GM21825 (cell line): ENCODE measurements around the gene MMP24OS.
"Not testable (repeated sequence)": the region's sequence is repeated elsewhere in the genome, so short reads cannot be mapped to it uniquely, and the experiment has no call there.

ENCODE experiments used
- ATAC-seq: cut with Tn5 transposase; IDR thresholded peaks from one replicate; pipeline ENCODE4 v1.9.1; 2021; ENCODE audit warnings: mild to moderate bottlenecking, moderate library complexity; ENCODE audit not compliant: unreplicated experiment

Gene MMP24OS

DNA sequence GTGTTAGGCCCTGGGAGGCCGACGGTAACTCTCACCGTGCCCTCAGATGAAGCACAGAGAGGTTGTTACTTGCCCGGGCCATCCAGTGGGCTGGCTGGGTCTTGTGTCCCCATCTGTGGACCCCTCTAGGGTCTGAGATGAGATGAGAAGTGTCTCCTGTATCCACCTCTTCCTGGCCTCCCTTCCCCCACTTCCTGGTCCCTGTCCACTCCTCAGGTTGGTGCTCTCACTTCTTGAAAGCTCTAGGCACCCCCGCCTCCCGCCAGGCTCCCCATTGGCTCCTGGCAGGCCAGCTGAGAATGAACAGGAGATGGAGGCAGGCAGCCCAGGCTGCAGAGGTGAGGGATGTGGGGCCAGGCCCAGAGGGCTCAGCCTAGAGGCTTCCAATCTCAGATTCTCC, 1.5 kb downstream of the MMP24OS start:
- no peak for ATAC-seq

DNA sequence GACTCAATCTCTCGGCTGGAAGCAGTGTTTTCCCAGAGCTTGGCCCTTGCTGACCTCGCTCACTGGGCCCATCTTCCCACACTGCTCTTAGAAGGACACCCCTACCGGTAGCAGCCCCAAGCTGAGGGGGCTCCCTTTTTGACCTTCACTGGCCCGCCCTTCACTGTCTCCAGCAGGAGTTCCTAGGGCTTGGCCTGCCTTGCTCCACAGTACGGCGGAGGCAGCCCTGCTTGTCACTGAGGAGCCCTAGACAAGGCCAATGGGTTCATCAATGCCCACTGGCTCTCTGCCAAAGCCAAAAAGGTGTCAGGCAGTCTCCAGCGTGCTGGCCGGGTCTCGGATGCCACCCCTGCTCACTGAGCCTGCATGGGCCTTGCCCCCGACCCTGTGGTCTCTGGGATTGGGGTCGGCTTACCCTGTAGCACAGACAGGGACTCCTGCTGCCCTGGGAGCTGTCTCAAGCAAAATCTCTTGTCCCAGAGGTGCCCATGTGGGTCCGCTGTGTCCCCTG, 2.1 kb downstream of the MMP24OS start:
- ATAC-seq, result no peak

DNA sequence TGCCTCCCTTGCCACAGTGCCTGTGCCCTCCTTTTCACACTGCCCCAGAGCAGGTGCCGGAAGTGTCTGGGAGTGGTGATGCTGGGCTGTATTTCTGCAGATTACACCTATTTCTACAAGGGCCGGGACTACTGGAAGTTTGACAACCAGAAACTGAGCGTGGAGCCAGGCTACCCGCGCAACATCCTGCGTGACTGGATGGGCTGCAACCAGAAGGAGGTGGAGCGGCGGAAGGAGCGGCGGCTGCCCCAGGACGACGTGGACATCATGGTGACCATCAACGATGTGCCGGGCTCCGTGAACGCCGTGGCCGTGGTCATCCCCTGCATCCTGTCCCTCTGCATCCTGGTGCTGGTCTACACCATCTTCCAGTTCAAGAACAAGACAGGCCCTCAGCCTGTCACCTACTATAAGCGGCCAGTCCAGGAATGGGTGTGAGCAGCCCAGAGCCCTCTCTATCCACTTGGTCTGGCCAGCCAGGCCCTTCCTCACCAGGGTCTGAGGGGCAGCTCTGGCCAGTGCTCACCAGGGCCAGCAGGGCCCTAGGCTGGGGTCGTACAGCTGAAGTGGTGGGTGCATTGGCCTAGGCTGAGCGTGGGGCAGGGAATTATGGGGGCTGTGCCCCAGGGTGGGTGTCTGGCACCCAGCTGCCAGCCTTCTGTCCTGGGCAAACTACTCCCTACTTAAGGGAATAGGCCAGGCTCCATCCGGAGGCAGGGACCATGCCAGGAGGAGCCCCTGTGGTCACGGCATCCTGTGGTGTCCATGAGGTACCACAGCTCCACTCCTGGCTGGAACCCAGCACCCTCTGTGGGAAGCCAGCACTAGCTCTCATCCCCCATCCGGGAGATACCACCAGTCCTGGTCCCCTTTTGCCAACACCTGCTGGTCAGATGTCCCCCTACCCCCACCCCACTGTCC, 3.5 kb downstream of the MMP24OS start:
- ATAC-seq, result no peak

DNA sequence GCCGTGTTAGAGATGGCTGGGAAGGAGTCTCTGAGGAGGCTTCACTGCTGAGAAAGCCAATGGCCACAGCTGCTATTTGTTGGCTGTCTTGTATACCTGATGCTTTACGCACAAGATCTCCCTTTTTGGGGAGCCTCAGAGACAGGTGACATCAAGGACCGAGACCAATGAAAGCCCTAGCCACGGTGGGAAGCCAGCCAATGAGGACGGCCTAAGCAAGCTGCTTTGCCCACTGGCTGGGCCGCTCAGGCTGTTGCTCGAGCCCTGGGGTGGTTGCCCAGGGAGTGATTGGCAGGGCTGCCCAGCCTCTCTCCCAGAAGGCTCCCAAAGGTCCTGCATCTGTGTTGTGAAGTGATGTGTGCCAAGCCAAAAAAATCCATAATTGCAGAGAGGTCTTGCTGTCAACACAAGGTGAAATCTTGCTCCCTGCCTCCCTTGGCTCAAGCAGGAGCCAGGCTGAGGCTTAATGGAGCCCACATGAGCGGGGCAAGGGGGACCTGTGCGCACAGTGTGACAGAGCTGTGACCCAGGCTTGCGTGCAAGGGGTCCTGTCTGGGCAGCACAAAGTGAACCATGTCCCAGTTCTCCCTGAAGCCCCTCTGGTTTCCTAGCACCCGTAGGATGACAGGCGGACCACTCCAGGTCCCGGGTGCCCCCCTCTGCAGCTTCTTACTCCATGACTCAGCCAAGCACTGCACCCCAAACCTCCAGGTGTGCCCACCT, 4.3 kb downstream of the MMP24OS start:
- ATAC-seq, result no peak

DNA sequence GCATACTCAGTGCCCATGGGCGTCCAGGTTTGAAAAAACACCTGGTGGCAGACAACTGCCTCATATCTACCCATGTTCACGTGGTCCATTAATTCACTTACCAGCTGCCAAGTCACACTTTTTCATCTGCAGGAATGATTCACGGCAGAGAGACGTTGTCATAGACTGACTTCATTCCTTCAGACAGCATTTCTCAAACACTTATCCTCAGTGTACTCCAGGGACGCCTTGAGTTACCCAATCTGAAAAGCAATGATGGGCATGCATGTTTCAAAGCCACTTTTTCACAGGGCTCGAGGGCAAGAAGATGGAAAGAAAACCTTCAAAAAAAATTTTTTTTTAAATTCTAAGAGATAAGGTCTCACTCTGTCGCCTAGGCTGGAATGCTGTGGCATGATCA, 6.0 kb downstream of the MMP24OS start:
- no peak for ATAC-seq

DNA sequence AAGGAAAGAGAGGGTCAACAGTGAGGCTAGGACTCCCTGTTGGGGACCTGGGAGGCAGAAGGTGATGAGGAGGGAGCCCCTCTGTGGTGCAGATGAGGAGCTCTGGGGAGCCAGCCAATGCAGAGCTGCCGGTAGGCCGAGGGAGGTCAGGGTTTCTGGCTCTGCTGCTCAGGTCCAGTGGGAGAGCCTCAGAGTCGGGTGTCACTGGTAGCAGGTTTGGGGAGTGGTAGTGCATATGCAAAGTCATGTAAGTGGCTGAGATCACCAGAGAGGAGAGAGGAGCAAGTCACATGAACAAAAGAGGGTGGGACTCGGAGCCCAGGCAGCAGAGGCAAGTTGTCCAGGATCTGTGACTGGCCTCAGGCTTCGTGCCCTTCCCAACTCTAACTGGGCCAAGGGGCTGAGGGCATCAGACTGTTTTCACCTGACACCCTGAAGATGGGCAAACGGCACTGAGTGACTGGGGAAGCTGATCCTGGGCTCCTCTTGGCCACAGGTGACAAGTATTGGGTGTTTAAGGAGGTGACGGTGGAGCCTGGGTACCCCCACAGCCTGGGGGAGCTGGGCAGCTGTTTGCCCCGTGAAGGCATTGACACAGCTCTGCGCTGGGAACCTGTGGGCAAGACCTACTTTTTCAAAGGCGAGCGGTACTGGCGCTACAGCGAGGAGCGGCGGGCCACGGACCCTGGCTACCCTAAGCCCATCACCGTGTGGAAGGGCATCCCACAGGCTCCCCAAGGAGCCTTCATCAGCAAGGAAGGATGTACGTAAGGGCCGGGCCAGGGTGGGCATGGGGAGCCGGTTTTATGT, 6.6 kb downstream of the MMP24OS start:
- ATAC-seq, result no peak

DNA sequence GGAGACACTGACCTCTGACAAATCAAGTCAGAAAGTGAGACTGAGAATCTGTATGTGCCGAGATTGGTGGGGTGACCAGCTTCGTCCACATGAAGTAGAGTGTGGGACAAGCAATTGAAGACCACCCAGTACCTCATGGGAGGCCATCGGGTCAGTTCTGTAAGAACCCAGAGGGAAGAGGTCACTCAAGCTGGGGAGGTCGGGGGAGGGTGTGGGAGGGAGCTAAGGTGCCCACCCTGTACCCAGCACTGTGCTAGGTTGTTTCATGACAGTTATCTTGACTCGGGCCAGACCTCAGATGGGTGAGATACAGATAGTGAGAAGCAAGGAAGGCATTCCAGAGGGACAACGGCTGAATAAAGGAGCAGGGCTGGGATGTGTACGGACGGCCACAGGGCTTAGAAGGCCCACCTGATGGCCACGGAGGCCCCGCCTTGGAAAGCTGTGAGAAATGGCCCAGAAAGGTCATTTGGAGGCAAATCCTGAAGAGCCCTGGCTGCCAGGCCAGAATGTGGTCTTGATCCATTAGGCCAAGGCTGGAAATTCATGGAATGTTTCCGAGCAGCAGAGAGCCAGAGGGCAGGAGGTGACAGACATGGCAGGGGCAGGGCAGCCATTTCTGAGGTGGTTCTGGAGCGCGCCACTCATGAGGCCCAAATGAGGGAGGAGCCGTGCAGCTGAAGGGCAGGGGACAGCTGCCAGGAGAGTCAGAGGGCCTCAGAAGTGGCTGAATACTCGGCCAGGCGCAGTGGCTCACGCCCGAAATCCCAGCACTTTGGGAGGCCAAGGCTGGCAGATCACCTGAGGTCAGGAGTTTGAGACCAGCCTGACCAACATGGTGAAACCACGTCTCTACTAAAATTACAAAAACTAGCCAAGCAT, 7.7 kb downstream of the MMP24OS start:
- no peak for ATAC-seq

DNA sequence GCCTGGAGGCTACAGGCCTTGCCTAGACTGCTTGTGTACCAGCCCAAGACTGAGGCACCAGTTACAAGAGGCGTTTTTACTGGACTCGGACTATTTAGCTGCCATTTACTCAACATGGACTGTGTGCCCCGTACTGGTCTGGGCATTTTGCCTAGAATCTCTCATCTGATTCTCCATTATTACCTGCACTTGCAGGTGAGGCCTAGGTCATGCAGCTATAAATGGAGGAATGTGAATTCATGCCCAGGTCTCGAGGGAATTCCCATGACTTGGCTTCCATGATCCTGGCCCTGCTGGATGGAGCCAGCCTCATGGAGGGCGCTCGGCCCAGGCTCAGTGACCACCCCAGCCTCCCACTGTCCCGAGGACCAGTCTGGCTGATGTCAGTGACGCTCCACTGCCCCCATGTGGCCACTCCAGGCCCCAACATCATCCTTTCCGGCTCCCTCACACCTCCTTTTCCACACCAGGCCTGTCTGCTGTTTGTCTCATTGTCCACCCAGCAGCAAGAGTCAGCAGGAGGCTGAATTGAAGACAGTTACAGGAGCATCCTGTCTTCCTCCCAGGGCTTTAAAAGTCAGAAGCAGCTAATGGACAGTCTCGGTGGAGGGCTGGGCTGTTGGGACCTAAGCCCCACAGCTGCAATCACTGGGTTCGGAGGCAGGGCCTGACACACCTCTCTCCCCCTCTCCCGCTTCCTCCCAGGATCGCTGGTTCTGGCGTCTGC, 8.7 kb downstream of the MMP24OS start:
- ATAC-seq, result no peak

DNA sequence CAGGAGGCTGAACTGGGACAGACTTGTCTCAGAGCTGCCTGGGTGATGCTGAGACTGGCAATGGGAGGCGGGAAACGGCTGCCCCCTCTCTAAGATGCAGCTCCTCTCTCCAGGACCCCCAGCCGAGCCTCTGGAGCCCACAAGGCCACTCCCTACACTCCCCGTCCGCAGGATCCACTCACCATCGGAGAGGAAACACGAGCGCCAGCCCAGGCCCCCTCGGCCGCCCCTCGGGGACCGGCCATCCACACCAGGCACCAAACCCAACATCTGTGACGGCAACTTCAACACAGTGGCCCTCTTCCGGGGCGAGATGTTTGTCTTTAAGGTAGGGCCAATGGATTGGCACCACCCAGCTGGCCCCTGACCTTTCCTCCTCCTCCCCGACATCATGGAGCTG, 10.8 kb downstream of the MMP24OS start:
- ATAC-seq, result no peak

DNA sequence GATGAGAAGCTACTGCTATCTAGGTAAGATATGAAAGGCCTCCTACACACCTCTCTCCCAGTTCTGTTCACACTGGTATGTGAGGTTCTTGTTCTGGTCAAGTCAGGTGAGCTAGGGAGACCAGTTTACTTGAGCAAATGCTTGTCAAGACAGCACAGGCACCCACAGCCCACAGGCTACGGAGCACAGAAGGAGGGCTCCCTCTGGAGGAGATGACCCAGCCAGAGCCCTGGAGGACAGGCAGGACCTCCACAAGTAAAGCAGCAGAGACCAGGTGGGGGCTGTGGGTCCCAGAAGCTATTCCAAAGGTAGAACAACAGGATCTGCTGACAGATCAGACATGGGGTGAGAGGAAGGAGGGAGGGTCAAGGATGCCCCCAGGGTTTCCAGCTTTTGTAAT, 13.2 kb downstream of the MMP24OS start:
- no peak for ATAC-seq

DNA sequence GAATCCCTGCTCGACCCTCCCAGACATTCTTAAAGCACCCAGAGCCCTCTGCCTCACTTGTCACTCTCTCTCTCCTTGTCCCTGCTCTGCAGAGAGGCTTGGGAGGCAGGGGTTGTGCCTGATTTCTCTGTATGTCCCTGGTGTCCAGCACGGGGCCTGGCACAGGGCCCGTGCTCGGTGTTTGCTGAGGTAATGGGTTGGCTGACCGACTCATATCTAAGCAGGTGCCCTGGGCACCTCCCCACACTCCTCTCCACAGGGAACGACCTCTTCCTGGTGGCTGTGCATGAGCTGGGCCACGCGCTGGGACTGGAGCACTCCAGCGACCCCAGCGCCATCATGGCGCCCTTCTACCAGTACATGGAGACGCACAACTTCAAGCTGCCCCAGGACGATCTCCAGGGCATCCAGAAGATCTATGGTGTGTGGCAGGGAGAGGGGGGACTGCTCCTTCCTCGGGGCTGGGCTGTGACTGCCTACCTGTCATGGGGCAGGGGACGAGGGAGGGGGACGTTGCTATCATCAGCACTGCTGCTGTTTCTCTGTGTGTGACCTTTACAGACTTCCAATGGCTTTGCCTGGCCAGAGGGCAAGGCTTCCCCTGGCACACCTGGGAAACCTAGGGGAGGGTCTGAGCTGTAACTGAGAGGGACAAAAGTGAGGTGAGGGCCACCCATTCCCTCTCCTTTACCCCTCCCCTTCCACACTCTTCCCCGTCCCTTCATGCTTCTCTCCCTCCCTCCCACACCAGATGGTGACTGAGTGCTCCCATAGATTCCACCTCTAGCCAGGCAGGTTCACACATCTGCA, 14.2 kb downstream of the MMP24OS start:
- no peak for ATAC-seq

DNA sequence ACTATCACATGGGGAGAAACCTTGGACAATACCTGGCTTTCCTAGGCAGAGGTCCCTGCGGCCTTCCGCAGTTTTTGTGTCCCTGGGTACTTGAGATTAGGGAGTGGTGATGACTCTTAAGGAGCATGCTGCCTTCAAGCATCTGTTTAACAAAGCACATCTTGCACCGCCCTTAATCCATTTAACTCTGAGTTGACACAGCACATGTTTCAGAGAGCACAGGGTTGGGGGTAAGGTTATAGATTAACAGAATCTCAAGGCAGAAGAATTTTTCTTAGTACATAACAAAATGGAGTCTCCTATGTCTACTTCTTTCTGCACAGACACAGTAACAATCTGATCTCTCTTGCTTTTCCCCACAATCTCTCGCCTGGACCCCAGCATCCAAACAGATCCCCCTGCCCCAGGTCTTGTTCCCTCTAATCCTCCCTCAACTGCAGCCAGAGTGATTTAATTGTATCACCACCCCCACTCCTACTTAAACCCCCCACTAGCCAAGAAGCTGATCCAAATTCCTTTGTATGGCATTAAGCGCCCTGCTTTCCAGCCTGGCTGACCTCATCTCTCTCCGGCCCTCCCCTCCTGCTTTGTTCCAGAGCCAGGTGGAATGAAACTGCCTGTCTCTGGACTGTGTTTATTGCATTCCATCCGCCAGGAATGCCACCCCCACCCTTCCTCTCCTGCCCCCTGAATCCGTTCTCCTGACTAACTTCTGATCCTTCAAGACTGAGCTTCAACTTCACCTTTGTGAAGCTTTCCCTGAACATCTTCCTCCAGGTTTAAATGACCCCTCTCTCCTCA, 15.0 kb downstream of the MMP24OS start:
- not testable (repeated sequence) for ATAC-seq

DNA sequence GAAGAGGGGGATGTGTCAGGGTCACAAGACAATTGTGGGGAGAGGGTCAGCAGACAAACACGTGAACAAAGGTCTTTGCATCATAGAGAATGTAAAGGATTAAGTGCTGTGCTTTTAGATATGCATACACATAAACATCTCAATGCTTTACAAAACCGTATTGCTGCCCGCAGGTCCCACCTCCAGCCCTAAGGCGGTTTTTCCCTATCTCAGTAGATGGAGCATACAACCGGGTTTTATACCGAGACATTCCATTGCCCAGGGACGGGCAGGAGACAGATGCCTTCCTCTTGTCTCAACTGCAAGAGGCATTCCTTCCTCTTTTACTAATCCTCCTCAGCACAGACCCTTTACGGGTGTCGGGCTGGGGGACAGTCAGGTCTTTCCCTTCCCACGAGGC, 15.6 kb downstream of the MMP24OS start:
- not testable (repeated sequence) for ATAC-seq

DNA sequence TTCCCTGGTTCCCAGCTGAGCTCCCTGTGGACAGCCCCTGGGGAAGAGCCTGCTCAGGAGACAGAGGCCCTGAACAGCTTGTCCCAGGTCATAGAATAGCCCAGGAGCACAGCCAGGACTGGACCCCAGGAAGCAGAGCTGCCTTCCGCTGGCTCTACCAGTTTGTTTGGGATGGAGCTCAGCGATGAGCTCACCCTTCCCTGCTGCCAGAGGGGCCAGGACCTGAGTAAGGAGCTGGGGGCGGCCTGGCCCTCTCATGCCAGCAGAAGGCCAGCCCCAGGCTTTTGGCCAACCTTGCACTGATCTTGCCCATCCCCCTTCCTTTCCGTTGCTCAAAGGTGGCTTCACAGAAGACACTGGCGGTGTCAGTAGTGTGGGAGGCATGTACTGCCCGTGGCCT, 17.5 kb downstream of the MMP24OS start:
- ATAC-seq, result no peak

DNA sequence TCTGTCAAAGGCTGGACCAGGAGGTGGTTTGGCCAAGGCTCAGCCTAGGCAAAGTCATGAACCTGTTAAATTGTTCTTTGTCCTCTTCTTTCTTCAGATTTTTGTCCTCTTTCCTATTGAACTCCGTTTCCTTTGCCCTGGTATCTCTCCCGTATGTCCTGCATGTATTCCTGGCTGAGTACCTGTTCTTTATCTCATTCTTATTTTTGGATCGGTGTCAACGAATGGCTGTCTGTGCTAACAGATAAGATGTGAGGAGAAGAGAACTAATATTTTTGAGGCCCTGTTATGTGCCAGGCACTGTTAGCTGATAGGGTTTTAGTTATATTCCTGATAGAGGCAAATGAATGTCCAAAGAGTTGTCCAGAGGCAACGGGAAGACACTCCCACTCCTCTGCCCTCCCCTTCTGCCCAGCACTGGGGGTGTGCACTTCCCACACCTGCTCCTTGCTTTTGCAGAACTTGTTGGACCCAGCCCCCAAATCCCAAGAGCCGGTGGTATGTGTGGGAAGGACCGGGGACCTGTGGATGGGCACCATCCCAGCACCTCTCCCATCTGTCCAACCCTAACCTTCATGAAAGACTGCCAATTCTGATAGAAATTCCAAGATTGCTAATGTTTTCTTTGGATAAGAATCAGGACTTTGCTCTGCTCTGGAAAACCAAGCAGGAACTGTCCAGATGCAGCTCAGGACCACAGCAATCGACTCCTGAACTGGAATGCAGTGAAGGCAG, 20.6 kb downstream of the MMP24OS start:
- ATAC-seq, result no peak

DNA sequence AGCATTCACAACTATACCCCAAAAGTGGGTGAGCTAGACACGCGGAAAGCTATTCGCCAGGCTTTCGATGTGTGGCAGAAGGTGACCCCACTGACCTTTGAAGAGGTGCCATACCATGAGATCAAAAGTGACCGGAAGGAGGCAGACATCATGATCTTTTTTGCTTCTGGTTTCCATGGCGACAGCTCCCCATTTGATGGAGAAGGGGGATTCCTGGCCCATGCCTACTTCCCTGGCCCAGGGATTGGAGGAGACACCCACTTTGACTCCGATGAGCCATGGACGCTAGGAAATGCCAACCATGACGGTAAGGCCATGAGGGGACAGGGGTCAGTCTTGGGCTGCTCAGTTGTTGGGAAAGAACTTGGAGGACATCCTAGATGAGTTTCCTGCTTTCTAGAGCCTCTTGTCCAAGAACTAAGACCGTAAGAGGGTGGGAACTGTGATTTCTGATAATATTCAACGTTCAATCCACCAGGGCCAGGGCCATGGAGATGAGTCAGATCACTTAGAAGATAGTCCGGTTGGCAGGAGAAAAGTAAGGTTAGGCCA, 23.4 kb downstream of the MMP24OS start:
- ATAC-seq, result no peak

DNA sequence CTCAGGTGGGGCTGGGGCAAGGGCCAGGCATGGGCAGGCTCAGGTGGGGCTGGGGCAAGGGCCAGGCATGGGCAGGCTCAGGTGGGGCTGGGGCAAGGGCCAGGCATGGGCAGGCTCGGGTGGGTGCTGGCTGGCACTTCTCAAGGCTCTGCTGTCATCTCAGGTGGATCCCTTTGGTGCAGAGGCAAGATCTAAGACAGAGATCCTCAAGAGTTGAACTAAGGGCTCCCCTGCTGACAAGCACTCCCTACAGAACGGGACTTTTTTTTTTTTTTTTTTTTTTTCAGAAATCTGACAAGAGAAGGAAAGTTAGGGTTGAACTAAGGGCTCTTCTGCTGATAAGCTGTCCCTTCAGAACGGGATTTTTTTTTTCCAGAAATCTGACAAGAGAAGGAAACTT, 24.9 kb downstream of the MMP24OS start:
- ATAC-seq, result no peak
